K562 (cell line): ENCODE data around the gene POPDC2. TPM values are rescaled to one million over a fixed set of nuclear protein-coding genes. Genes with fewer than 3 reads are reported as not detected.
A peak's percentile ranks its signal among the peaks of the same experiment; 100 is the strongest.

Experiments used
- BMI1 ChIP-seq: fragments of 150-350 bp; IDR thresholded peaks from 2 replicates; pipeline ENCODE4 v1.6.1; 2014; ENCODE audit warnings: low read length
- CREBBP ChIP-seq: IDR thresholded peaks from one replicate; pipeline ENCODE4 v1.6.1; 2012; ENCODE audit warnings: low read depth, mild to moderate bottlenecking, control low read depth, inconsistent platforms, low read length
- ERF ChIP-seq: fragments of 450-650 bp; formaldehyde crosslinking; IDR thresholded peaks from 2 replicates; pipeline ENCODE4 v1.4.0; 2020; ENCODE audit warnings: mild to moderate bottlenecking, mixed read lengths
- HNRNPLL ChIP-seq: fragments of 200-400 bp; formaldehyde crosslinking; IDR thresholded peaks from 2 replicates; pipeline ENCODE4 v1.6.1; 2017; ENCODE audit warnings: low read length, low read depth, mild to moderate bottlenecking; ENCODE audit not compliant: poor library complexity, severe bottlenecking
- MEIS2 ChIP-seq: fragments of 450-650 bp; IDR thresholded peaks from 2 replicates; pipeline ENCODE4 v1.6.1; 2014; ENCODE audit warnings: mild to moderate bottlenecking; ENCODE audit not compliant: partially characterized antibody
- NFRKB ChIP-seq: fragments of 450-650 bp; IDR thresholded peaks from 2 replicates; pipeline ENCODE4 v1.6.1; 2016; ENCODE audit warnings: low read depth
- NFYB ChIP-seq: IDR thresholded peaks from 2 replicates; pipeline ENCODE4 v1.6.1; 2011; ENCODE audit warnings: mild to moderate bottlenecking, moderate library complexity; ENCODE audit not compliant: insufficient read length; ENCODE audit errors: extremely low read depth
- SIX5 ChIP-seq, 2 experiments: IDR thresholded peaks; 2 replicates each; pipeline ENCODE4 v1.6.1; 2011; ENCODE audit warnings: low read length in 2 of 2, borderline replicate concordance in 1 of 2, low read depth in 1 of 2, mild to moderate bottlenecking in 1 of 2, moderate library complexity in 1 of 2; ENCODE audit not compliant: insufficient read depth in 1 of 2
- ZNF324 ChIP-seq: fragments of 250-450 bp; sonication (Bioruptor Pico); IDR thresholded peaks from 2 replicates; pipeline ENCODE4 v1.4.0; 2020; ENCODE audit warnings: mild to moderate bottlenecking
- polyA plus RNA-seq, 8 experiments: library from polyadenylated mRNA; depleted of rRNA in 4 of 8; stranded (reverse) in 5 of 8; unstranded in 3 of 8; fragments of >200 nt; fragmentation: Nextera tagmentation in 2 of 8; fragmentation: Illumina TruSeq in 1 of 8; extraction: Ambion mirVana in 2 of 8; extraction: Trizol in 1 of 8; gene quantifications; 2 replicates each; pipeline versions ENCODE4 v1.2.1 to v1.2.3, GENCODE V29; 2011 to 2014; ENCODE audit warnings: inconsistent platforms in 1 of 8, missing spikeins in 1 of 8
- total RNA-seq, 7 experiments: library from RNA; depleted of rRNA in 6 of 7; stranded (reverse); fragments of >200 nt in 6 of 7; fragmentation: Illumina TruSeq in 2 of 7; extraction: Trizol in 2 of 7; gene quantifications; 2 replicates each; pipeline versions ENCODE4 v1.2.1 to v1.2.3, GENCODE V29; 2011 to 2021; ENCODE audit warnings: low replicate concordance in 1 of 7
- TF ChIP-seq, protein P1 (sequence below): fragments of 250-450 bp; sonication (Bioruptor Pico); IDR thresholded peaks from 2 replicates; pipeline ENCODE4 v1.8.0; 2021; ENCODE audit warnings: moderate library complexity, mild to moderate bottlenecking, inconsistent platforms
- TF ChIP-seq, protein P2 (sequence below): sonication (generic); formaldehyde crosslinking; IDR thresholded peaks from 2 replicates; pipeline ENCODE4 v1.8.1; 2023; ENCODE audit warnings: mild to moderate bottlenecking, missing genetic modification reagents
- TF ChIP-seq, protein P3 (sequence below): fragments of 450-650 bp; IDR thresholded peaks from 2 replicates; pipeline ENCODE4 v1.6.1; 2016; ENCODE audit warnings: borderline replicate concordance
- TF ChIP-seq, protein P4 (sequence below): sonication (generic); formaldehyde crosslinking; IDR thresholded peaks from 2 replicates; pipeline ENCODE4 v1.8.1; 2023; ENCODE audit warnings: mild to moderate bottlenecking, missing genetic modification reagents
- TF ChIP-seq, protein P5 (sequence below): fragments of 250-450 bp; sonication (Bioruptor Pico); IDR thresholded peaks from 2 replicates; pipeline ENCODE4 v1.8.0; 2021; ENCODE audit warnings: borderline replicate concordance, mild to moderate bottlenecking, moderate library complexity; ENCODE audit not compliant: poor library complexity, severe bottlenecking

The POPDC2 gene
- total and polyA plus RNA-seq, 9 of the 15 experiments (the other 6 are each of a cell fraction or from before 2014, with no cell fraction given) = 0.08 to 0.32 (median 0.13) TPM; not detected in 4

DNA sequence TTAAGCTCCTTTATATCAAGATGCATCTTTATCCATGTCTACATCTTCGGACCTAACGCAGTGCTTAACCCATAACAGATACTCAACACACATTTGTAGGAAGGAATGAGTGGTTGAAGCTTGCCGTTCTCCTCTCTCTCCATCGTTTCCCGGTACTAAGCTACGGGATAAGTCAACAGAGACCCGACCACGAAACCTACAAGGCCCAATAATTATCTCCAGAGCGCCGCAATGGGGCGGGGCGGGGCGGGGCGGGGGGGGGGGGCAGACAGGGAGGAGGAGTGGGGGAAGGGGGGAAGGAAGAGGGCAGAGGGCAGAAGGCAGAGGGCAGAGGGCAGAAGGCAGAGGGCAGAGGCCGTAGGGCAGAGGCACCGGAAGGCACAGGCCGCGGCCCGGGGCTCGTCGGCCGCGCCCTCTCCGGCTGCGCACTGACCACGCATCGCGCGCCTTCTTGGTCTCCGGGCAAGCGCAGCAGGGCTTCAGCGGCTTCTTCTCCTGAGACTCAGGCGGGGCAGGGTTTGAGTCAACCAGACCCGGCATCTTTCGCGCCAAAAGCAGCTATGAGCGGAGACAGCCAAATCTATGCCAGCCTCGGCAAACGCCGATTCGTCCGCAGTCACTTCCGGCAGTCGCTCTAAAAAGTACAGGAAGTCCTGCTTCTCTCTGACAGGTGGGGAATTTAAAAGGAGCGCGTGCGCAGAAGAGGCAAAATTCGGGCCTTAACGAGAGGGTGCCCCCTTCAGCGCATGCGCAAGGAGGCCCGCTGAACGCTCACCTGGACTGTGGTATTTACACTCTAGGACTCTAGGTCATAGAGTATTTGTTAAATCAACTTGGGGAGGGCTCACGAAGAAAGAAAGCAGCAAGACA is 16.6 kb upstream of the POPDC2 start, which contains the start of gene COX17 (continued):
- TF ChIP-seq, protein P1, sequence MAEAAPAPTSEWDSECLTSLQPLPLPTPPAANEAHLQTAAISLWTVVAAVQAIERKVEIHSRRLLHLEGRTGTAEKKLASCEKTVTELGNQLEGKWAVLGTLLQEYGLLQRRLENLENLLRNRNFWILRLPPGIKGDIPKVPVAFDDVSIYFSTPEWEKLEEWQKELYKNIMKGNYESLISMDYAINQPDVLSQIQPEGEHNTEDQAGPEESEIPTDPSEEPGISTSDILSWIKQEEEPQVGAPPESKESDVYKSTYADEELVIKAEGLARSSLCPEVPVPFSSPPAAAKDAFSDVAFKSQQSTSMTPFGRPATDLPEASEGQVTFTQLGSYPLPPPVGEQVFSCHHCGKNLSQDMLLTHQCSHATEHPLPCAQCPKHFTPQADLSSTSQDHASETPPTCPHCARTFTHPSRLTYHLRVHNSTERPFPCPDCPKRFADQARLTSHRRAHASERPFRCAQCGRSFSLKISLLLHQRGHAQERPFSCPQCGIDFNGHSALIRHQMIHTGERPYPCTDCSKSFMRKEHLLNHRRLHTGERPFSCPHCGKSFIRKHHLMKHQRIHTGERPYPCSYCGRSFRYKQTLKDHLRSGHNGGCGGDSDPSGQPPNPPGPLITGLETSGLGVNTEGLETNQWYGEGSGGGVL (CRISPR knock-in tag) = no peak
- TF ChIP-seq ZNF324 (CRISPR knock-in tag) (no peak), HNRNPLL (peak; percentile 40), CREBBP (no peak), SIX5 (IDR thresholded peaks at IDR 0.05; ENCODE audit: borderline replicate concordance in 1 of 2, insufficient read depth in 1 of 2, low read depth in 1 of 2, low read length in 2 of 2) (peak; percentile 10 to 27; a peak in 1 of 4 replicates), ERF (no peak), NFYB (no peak), BMI1 (no peak), MEIS2 (peak; percentile 94), NFRKB (0 out of 2 replicates have a peak, but pooled peaks have one; percentile 24)
- TF ChIP-seq, protein P2, sequence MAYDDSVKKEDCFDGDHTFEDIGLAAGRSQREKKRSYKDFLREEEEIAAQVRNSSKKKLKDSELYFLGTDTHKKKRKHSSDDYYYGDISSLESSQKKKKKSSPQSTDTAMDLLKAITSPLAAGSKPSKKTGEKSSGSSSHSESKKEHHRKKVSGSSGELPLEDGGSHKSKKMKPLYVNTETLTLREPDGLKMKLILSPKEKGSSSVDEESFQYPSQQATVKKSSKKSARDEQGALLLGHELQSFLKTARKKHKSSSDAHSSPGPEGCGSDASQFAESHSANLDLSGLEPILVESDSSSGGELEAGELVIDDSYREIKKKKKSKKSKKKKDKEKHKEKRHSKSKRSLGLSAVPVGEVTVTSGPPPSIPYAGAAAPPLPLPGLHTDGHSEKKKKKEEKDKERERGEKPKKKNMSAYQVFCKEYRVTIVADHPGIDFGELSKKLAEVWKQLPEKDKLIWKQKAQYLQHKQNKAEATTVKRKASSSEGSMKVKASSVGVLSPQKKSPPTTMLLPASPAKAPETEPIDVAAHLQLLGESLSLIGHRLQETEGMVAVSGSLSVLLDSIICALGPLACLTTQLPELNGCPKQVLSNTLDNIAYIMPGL (CRISPR knock-in tag) = no peak
- TF ChIP-seq, protein P3, sequence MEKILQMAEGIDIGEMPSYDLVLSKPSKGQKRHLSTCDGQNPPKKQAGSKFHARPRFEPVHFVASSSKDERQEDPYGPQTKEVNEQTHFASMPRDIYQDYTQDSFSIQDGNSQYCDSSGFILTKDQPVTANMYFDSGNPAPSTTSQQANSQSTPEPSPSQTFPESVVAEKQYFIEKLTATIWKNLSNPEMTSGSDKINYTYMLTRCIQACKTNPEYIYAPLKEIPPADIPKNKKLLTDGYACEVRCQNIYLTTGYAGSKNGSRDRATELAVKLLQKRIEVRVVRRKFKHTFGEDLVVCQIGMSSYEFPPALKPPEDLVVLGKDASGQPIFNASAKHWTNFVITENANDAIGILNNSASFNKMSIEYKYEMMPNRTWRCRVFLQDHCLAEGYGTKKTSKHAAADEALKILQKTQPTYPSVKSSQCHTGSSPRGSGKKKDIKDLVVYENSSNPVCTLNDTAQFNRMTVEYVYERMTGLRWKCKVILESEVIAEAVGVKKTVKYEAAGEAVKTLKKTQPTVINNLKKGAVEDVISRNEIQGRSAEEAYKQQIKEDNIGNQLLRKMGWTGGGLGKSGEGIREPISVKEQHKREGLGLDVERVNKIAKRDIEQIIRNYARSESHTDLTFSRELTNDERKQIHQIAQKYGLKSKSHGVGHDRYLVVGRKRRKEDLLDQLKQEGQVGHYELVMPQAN = peak; percentile 61; the same call in 1 of the 2 replicates
- TF ChIP-seq, protein P4, sequence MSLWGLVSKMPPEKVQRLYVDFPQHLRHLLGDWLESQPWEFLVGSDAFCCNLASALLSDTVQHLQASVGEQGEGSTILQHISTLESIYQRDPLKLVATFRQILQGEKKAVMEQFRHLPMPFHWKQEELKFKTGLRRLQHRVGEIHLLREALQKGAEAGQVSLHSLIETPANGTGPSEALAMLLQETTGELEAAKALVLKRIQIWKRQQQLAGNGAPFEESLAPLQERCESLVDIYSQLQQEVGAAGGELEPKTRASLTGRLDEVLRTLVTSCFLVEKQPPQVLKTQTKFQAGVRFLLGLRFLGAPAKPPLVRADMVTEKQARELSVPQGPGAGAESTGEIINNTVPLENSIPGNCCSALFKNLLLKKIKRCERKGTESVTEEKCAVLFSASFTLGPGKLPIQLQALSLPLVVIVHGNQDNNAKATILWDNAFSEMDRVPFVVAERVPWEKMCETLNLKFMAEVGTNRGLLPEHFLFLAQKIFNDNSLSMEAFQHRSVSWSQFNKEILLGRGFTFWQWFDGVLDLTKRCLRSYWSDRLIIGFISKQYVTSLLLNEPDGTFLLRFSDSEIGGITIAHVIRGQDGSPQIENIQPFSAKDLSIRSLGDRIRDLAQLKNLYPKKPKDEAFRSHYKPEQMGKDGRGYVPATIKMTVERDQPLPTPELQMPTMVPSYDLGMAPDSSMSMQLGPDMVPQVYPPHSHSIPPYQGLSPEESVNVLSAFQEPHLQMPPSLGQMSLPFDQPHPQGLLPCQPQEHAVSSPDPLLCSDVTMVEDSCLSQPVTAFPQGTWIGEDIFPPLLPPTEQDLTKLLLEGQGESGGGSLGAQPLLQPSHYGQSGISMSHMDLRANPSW (CRISPR knock-in tag) = no peak
- TF ChIP-seq, protein P5, sequence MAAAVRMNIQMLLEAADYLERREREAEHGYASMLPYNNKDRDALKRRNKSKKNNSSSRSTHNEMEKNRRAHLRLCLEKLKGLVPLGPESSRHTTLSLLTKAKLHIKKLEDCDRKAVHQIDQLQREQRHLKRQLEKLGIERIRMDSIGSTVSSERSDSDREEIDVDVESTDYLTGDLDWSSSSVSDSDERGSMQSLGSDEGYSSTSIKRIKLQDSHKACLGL (CRISPR knock-in tag) = no peak
